NCI-H1417 (cell line): ENCODE measurements around the gene IFRD2.
"Not testable (repeated sequence)": the region's sequence is repeated elsewhere in the genome, so short reads cannot be mapped to it uniquely, and the experiment has no call there.

Experiments used
- DNase-seq, 3 experiments: peaks; one replicate each; lab custom pipeline; 2025; lab: John Stamatoyannopoulos, UW

IFRD2 gene

GRCh38 chr3:50268276-50268675, 24.0 kb downstream of the IFRD2 start:
- DNase-seq = no peak

- DNase-seq = peak in 2 of 3 experiments; percentile 25 to 38
Observed at GRCh38 chr3:50267280-50267913, 24.8 kb downstream of the IFRD2 start.

GRCh38 chr3:50266836-50267235, 25.4 kb downstream of the IFRD2 start:
- DNase-seq = no peak

DNA sequence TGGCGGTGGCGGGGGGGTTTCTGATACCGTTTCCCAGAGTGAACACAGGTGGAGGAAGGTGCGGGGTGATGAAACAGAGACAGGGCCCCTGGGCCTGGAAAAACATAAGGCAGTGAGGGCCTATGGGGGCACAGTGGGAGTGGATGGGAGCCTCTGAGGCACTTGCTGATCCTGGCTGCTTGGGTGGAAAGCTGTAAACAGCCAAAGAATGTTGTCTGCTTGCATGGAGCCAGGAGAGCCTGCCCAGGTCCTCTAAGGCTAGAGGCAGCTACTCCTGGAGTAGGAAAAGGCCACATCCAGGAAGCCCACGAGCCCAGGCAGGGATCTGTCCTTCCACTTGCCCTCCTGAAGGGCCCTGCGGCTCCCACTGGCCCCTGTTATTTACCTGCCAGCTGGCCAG, 26.2 kb downstream of the IFRD2 start:
- no peak for DNase-seq

DNA sequence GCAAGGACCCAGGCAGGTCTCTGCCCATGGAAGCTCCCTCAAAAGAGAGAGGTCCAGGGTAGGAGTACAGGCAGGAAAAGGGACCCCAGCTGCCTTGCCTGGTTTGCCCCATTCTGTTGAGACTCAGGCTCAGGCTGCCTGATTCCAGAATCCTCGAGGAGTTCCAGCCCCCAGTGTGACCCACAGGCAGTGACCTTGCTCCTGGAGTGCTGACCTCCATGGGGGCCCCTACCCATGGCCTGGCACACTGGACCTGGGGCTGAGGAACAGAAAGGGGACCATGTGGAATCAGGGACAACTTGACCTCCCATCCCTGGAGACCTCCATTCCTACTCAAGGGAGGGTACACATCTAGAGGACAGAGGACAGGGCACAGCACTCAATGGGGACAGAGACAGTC, 26.7 kb downstream of the IFRD2 start:
- no peak for DNase-seq

DNA sequence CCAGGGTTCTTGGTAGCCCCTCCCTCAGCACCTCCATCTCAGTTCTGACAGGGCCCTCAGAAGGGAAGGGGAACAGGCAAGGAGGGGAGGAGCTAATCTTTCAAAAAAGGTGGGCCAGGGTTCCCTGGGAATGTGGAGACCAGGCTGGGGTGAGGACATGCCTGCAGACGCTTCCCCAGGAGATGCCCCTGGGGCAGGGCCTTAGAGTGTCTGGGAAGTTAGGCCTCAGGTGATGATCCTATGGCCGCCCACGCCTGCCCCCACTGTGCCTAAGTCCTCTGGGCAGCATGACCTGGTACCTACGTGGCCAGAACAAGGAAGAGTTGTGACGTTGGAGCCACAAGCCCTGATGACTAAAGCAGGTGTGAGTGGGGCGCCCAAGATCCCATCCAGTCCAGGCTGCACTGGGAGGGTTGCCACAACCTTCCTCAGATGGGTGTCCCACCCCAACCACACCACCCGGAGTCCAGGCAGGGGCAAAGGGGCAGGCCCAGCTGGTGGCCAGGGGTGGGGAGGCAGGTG, 27.2 kb downstream of the IFRD2 start:
- no peak for DNase-seq

DNA sequence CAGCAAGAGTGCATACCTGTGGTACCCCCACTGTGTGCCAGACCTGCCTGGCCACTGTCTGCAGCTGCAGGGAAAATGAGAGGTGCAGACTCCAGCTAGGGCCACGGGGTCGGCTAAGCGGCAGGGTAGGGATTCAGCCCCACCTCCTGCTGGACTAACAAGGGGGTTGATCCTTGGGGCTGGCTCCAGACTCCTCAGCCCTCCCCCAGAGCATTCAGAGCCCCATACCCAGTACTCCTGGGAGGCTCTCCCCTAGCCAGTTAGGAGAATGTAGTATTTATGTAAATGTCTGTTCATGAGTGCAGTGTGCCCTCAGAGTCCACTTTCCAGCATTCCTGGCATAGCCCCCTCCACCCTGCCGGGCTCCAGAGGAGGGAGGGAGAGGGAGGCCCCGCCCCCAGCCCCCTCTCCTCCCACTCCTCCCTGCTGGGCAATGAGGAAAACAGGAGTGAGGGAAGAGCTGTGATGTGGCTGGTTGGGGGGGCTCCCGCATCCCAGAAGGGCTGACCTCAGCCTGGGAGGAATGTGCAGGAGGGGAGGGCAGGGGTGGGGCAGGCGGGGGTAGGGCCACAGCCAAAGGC, 27.8 kb downstream of the IFRD2 start:
- peak in 2 of 3 experiments; percentile 64 to 68 for DNase-seq

- no peak for DNase-seq
Observed at GRCh38 chr3:50263478-50264382, 28.5 kb downstream of the IFRD2 start.

DNA sequence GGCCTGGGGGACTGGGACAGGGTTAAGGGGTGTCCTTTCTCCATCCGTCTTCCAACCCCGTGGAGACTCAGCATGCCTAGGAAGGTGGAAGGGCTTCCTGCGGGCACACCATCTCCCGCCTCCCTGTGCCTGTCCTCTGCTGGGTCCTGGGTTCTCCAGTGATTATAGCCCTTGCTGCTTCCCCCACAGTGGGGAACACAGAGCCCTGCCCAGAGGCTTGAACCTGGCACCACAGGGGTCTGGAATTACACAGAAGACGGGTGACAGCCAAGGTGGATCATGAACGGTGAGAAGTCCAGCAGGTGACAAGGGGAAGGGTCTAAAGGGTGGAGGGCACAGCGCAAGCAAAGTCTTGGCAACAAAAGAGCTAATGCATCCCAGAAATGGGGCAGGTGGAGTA, 29.5 kb downstream of the IFRD2 start:
- DNase-seq = no peak

DNA sequence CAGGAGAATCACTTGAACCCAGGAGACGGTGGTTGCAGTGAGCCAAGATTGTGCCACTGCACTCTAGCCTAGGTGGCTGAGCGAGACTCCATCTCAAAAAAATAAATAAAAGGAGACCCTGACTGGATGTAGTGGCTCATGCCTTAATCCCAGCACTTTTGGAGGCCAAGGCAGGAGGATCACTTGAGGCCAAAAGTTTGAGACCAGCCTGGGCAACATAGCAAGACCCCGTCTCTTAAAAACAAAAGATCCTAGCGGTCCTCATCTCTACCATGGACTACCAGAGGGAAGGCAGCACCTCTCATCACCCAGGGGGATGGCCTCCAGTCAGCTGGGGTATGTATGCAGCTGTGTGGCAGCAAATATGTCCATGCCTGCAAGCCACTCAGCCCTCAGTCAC, 30.0 kb downstream of the IFRD2 start:
- not testable (repeated sequence) for DNase-seq

GRCh38 chr3:50261505-50261904, 30.7 kb downstream of the IFRD2 start:
- DNase-seq = no peak

DNA sequence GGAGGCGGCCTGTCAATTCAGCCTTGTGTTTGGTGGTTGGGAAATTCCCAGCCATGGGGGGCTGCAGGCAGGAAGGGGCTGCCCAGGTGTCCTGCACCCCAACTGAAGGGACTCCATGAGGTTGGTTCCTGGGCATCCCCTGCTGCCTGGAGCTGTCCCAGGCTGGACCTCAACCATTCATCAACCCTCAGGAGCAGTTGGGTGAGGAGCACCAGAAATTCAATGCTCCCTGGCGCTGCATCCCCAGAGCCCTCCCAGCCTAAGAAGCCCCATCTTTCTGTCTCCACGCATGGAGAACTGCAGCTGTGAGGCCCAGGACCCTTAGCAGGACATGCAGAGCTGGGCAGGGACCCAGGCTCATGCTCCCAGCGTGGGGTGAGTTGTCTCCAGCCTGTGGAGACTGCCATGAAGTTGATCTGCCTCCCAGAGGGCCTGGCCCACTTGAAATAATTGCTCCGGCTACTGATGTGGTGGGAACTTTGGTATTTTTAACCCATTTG, 31.2 kb downstream of the IFRD2 start:
- DNase-seq = no peak

GRCh38 chr3:50260027-50260941, 31.9 kb downstream of the IFRD2 start:
- DNase-seq = peak; percentile 72 to 87 (median 82)

- no peak for DNase-seq
Observed at GRCh38 chr3:50259432-50260026, 32.7 kb downstream of the IFRD2 start.

DNA sequence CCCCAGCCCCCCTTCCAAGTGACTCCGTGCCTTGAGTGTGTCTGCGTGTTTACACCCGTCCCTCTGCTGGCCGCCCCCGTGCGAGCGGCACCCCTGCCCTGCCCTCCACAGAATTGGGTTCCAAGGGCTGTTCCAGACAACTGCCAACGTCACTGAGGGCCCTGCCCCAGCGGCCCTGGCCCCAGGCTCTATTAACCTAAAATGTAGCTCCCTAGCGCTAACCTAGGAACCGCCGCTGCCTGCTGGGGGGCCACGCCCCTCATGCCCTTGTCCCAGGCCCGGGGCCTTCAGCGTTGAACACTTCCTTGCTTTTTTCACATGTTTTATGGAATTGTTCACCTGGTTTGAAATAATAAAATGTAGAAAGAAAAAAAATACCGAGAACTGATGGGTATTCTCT, 33.2 kb downstream of the IFRD2 start:
- DNase-seq = no peak

DNA sequence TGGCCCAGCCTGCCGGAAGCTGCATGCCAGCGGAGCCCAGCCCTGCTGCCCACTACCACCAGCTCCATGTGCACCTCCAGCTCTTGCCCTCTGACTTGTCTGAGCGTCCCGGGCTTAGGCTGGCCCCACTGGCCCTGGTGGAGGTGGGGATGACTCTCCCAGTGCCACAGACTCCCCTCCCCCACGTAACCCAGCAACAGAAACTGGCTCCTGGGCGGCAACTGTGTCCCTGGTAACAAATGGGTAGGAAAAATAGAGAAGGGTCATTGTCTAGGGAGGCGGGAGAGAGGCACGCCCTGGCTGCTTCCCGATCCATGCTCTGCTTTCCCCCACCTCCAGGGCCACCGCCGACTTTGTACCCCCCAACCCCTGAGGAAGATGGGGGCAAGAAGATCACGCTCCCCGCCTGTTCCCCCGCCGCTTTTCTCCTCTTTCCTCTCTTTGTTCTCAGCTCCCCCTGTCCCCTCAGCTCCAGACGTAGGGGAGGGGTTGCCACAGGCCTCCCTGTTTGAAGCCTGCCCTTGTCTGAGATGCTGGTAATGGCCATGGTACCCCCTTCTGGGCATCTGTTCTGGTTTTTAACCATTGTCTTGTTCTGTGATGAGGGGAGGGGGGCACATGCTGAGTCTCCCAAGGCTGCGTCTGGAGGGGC, 34.1 kb downstream of the IFRD2 start:
- DNase-seq = peak in 2 of 3 experiments; percentile 53 to 72

- DNase-seq = peak in 1 of 3 experiments; percentile 6
Observed at GRCh38 chr3:50256978-50257890, 35.0 kb downstream of the IFRD2 start.

GRCh38 chr3:50255251-50255615, 37.0 kb downstream of the IFRD2 start:
- peak in 1 of 3 experiments; percentile 59 for DNase-seq

DNA sequence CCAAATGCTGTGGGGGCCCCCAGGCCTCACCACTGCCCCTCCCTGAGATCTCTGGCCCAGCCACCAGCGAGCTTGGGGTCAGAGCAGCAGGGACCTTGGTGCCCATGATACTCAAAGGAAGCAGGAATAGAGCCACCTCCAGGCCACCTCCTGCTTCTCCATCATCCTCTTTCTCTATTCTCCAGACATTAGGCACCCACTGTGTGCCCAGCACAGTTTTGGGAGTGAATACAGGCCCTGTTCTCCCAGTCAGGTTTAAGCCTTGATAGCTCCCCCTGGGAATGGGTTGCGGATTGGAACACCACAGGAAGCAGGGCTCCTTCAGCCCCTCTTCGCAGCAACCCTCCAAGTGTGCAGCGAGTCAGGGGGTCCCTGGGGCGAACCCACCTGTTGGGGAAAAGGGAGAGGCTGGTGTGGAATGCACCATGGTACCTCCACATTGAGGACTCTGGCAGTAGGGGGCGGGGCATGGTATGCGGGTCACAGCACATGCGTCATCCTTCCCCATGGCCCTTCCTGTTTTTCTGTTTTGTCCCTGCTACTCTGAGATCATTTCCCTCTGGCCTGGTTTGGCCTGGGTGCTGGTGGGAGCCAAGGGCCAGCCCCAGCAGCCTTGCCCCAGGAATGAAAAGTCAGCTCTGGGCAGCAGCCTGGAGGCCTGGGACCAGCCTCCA, 37.5 kb downstream of the IFRD2 start:
- DNase-seq = no peak
